ENCODE measurements around the gene PTMA.
"Not testable (repeated sequence)": the region's sequence is repeated elsewhere in the genome, so short reads cannot be mapped to it uniquely, and the experiment has no call there.

PTMA gene

GRCh38 chr2:231710799-231711676, 2.7 kb downstream of the PTMA start:
- Histone ChIP-seq H2AFZ (ENCODE audit: low read length) (no peak overlapping the region), H3K4me3 (ENCODE audit: low read length) (peak overlapping the region; percentile 75), H3K4me2 (ENCODE audit: low read depth, low read length) (peak overlapping the region; percentile 89), H3K9me2 (replicated peaks; ENCODE audit: insufficient read depth, low read length) (no peaks in the 10 kb centered on the region), H3K79me2 (ENCODE audit: low read length) (peaks cover 49% of the 10 kb centered on the region), H3K36me3 (replicated peaks; ENCODE audit: insufficient read depth, low read length) (peaks cover 2% of the 10 kb centered on the region; the same call in 1 of the 2 replicates), H3K27me3 (replicated peaks; ENCODE audit: insufficient read depth, low read length) (no peaks in the 10 kb centered on the region), H4K20me1 (ENCODE audit: insufficient read depth, low read length) (peaks cover 39% of the 10 kb centered on the region), H3K9me3 (replicated peaks; ENCODE audit: insufficient read depth, low read length) (no peaks in the 10 kb centered on the region), H3F3A (ENCODE audit: insufficient read depth, low read length) (peaks cover 64% of the 10 kb centered on the region), H3K27ac (ENCODE audit: low read length) (peak overlapping the region; percentile 69), H3K9ac (ENCODE audit: low read length) (peak overlapping the region; percentile 91), H3K4me1 (ENCODE audit: low read length) (peaks cover 17% of the 10 kb centered on the region)
- no peak for TF ChIP-seq EZH2 (optimal IDR thresholded peaks at IDR 0.05; ENCODE audit: low read depth, low read length)
- TF ChIP-seq CTCF (IDR thresholded peaks at IDR 0.05; ENCODE audit: low read length) = no peak
- TF ChIP-seq EZH2phosphoT487 (IDR thresholded peaks at IDR 0.05; ENCODE audit: low read length) = no peak
- peak; percentile 9 for DNase-seq

GRCh38 chr2:231711677-231712450, 3.5 kb downstream of the PTMA start:
- H3K4me2 ChIP-seq (ENCODE audit: low read depth, low read length) = peak overlapping the region; percentile 89
- H3K27me3 ChIP-seq (replicated peaks; ENCODE audit: insufficient read depth, low read length) = no peaks in the 10 kb centered on the region
- H3K9ac ChIP-seq (ENCODE audit: low read length) = peak overlapping the region; percentile 91; the same call in 1 of the 2 replicates
- peaks cover 17% of the 10 kb centered on the region for H3K4me1 ChIP-seq (ENCODE audit: low read length)
- H3K4me3 ChIP-seq (ENCODE audit: low read length) = peak overlapping the region; percentile 75
- no peaks in the 10 kb centered on the region for H3K9me2 ChIP-seq (replicated peaks; ENCODE audit: insufficient read depth, low read length)
- H3F3A ChIP-seq (ENCODE audit: insufficient read depth, low read length) = peaks cover 64% of the 10 kb centered on the region
- no peak for DNase-seq
- H3K9me3 ChIP-seq (replicated peaks; ENCODE audit: insufficient read depth, low read length) = no peaks in the 10 kb centered on the region
- peaks cover 2% of the 10 kb centered on the region; the same call in 1 of the 2 replicates for H3K36me3 ChIP-seq (replicated peaks; ENCODE audit: insufficient read depth, low read length)
- peak overlapping the region; percentile 69 for H3K27ac ChIP-seq (ENCODE audit: low read length)
- no peak overlapping the region for H2AFZ ChIP-seq (ENCODE audit: low read length)
- H4K20me1 ChIP-seq (ENCODE audit: insufficient read depth, low read length) = peaks cover 39% of the 10 kb centered on the region
- no peak for TF ChIP-seq EZH2phosphoT487 (IDR thresholded peaks at IDR 0.05; ENCODE audit: low read length)
- TF ChIP-seq CTCF (IDR thresholded peaks at IDR 0.05; ENCODE audit: low read length) = no peak
- no peak for TF ChIP-seq EZH2 (optimal IDR thresholded peaks at IDR 0.05; ENCODE audit: low read depth, low read length)
- H3K79me2 ChIP-seq (ENCODE audit: low read length) = peaks cover 41% of the 10 kb centered on the region

- Histone ChIP-seq H3K9ac (ENCODE audit: low read length) (peak overlapping the region; percentile 91; the same call in 1 of the 2 replicates), H3K4me2 (ENCODE audit: low read depth, low read length) (peak overlapping the region; percentile 89; the same call in 1 of the 2 replicates), H3F3A (ENCODE audit: insufficient read depth, low read length) (peaks cover 59% of the 10 kb centered on the region), H3K79me2 (ENCODE audit: low read length) (peaks cover 41% of the 10 kb centered on the region), H3K4me1 (ENCODE audit: low read length) (peaks cover 17% of the 10 kb centered on the region), H3K27ac (ENCODE audit: low read length) (peak overlapping the region; percentile 69; the same call in 1 of the 2 replicates), H4K20me1 (ENCODE audit: insufficient read depth, low read length) (peaks cover 39% of the 10 kb centered on the region)
- not testable (repeated sequence) for H3K36me3 ChIP-seq (replicated peaks; ENCODE audit: insufficient read depth, low read length); H2AFZ ChIP-seq (ENCODE audit: low read length); H3K9me2 ChIP-seq (replicated peaks; ENCODE audit: insufficient read depth, low read length); H3K4me3 ChIP-seq (ENCODE audit: low read length); DNase-seq; H3K27me3 ChIP-seq (replicated peaks; ENCODE audit: insufficient read depth, low read length); H3K9me3 ChIP-seq (replicated peaks; ENCODE audit: insufficient read depth, low read length)
Observed at GRCh38 chr2:231712451-231713021, 4.2 kb downstream of the PTMA start.

- H3K36me3 ChIP-seq (replicated peaks; ENCODE audit: insufficient read depth, low read length); H2AFZ ChIP-seq (ENCODE audit: low read length); H3K27me3 ChIP-seq (replicated peaks; ENCODE audit: insufficient read depth, low read length); H3K9me3 ChIP-seq (replicated peaks; ENCODE audit: insufficient read depth, low read length); H3K4me3 ChIP-seq (ENCODE audit: low read length); H3K4me2 ChIP-seq (ENCODE audit: low read depth, low read length); H3K9ac ChIP-seq (ENCODE audit: low read length); H3K9me2 ChIP-seq (replicated peaks; ENCODE audit: insufficient read depth, low read length): not testable (repeated sequence)
- DNase-seq = peak; percentile 16
- Histone ChIP-seq H3K27ac (ENCODE audit: low read length) (peak overlapping the region; percentile 56; the same call in 1 of the 2 replicates), H3K4me1 (ENCODE audit: low read length) (peaks cover 17% of the 10 kb centered on the region), H3K79me2 (ENCODE audit: low read length) (peaks cover 41% of the 10 kb centered on the region), H4K20me1 (ENCODE audit: insufficient read depth, low read length) (peaks cover 39% of the 10 kb centered on the region), H3F3A (ENCODE audit: insufficient read depth, low read length) (peaks cover 58% of the 10 kb centered on the region)
Observed at GRCh38 chr2:231713406-231713729, 5.0 kb downstream of the PTMA start.

Data from MM.1S (cell line).